ENCODE measurements around the gene AKAP17A. TPM values are rescaled to one million over a fixed set of nuclear protein-coding genes. Genes with fewer than 3 reads are reported as not detected.

AKAP17A gene
- total and polyA plus RNA-seq, 9 of the 15 experiments (the other 6 are each of a cell fraction or from before 2014, with no cell fraction given): 1.2 to 29.5 (median 8.2) TPM

GRCh38 chrX:1578511-1579173 lies 12.8 kb upstream of the AKAP17A start (continued):
- TF ChIP-seq ETS2 (tag; IDR thresholded peaks at IDR 0.05; ENCODE audit: borderline replicate concordance, poor library complexity, severe bottlenecking): no peak
- TF ChIP-seq NUFIP1 (IDR thresholded peaks at IDR 0.05; ENCODE audit: partially characterized antibody): no peak
- no peak for TF ChIP-seq ATF2 (CRISPR knock-in tag; IDR thresholded peaks at IDR 0.05)
- TF ChIP-seq ESRRA (IDR thresholded peaks at IDR 0.05; ENCODE audit: borderline replicate concordance, low read depth): no peak
- no peak for TF ChIP-seq TGIF2 (CRISPR knock-in tag; IDR thresholded peaks at IDR 0.05)
- TF ChIP-seq FOXM1 (IDR thresholded peaks at IDR 0.05; ENCODE audit: low read depth): no peak
- TF ChIP-seq FOXM1 (CRISPR knock-in tag; IDR thresholded peaks at IDR 0.05; ENCODE audit: low read depth): no peak
- no peak for TF ChIP-seq HMGN3 (IDR thresholded peaks at IDR 0.05; ENCODE audit: borderline replicate concordance, extremely low read depth, insufficient read length, low read depth, low read length)
- no peak for TF ChIP-seq ARID2 (IDR thresholded peaks at IDR 0.05)

GRCh38 chrX:1581132-1581531 lies 10.3 kb upstream of the AKAP17A start:
- Histone ChIP-seq H3K4me2 (ENCODE audit: insufficient read depth, low read length) (no peak overlapping the region), H4K20me1 (replicated peaks; ENCODE audit: control insufficient read depth, insufficient read depth, low read length) (no peaks in the 10 kb centered on the region), H3K9me1 (ENCODE audit: control insufficient read depth, insufficient read depth, low read length) (no peaks in the 10 kb centered on the region), H3K9ac (ENCODE audit: insufficient read depth in 1 of 2, low read depth in 2 of 2, low read length in 2 of 2) (no peak overlapping the region), H3K27me3 (ENCODE audit: control insufficient read depth in 2 of 2, insufficient read depth in 2 of 2, low read length in 2 of 2) (no peaks in the 10 kb centered on the region), H3K79me2 (ENCODE audit: control insufficient read depth, insufficient read depth, low read length) (no peaks in the 10 kb centered on the region), H3K27ac (ENCODE audit: extremely low read depth, low read depth, low read length) (no peak overlapping the region), H3K36me3 (ENCODE audit: control insufficient read depth, insufficient read depth, low read length) (no peaks in the 10 kb centered on the region), H3K4me3 (no peak overlapping the region), H3K9me3 (replicated peaks; ENCODE audit: control insufficient read depth, insufficient read depth, low read depth, low read length) (no peaks in the 10 kb centered on the region), H3K4me1 (replicated peaks in 1 of 2; ENCODE audit: control insufficient read depth in 2 of 2, insufficient read depth in 2 of 2, low read length in 2 of 2) (no peaks in the 10 kb centered on the region; a peak in 1 of 5 replicates), H2AFZ (ENCODE audit: low read depth, low read length) (no peak overlapping the region)
- in situ Hi-C loops (cut with MboI): no loop called here
- ATAC-seq: peak; percentile 86
- intact Hi-C loops (cut with micrococcal nuclease): loop anchor here (1.0 kb wide), 1 partner anchor 127 kb away; no protein-coding TSS in a partner anchor
- FAIRE-seq: peak; percentile 73
- DNase-seq (ENCODE audit: extremely low read depth in 1 of 4, low spot score in 3 of 4): peak; percentile 68 to 75 (median 70)
- no TSS peak for BruUV-seq (replicated peaks)
- 0% methylated on average over 4 of the region's 4 CpGs for WGBS (ENCODE audit: insufficient coverage, low coverage, missing lambda C conversion rate)
- ChIA-PET POLR2A (no interaction called here), CTCF (ENCODE audit: low intra/inter-chr PET ratio) (no interaction called here)
- TF ChIP-seq REST (IDR thresholded peaks at IDR 0.05; ENCODE audit: borderline replicate concordance) (peak; percentile 68; the same call in 1 of the 2 replicates), REST (CRISPR knock-in tag; IDR thresholded peaks at IDR 0.05; ENCODE audit: low read depth) (no peak)
